ENCODE measurements around the gene SLC31A2.
"Not testable (repeated sequence)": the region's sequence is repeated elsewhere in the genome, so short reads cannot be mapped to it uniquely, and the experiment has no call there.

Gene SLC31A2

DNA sequence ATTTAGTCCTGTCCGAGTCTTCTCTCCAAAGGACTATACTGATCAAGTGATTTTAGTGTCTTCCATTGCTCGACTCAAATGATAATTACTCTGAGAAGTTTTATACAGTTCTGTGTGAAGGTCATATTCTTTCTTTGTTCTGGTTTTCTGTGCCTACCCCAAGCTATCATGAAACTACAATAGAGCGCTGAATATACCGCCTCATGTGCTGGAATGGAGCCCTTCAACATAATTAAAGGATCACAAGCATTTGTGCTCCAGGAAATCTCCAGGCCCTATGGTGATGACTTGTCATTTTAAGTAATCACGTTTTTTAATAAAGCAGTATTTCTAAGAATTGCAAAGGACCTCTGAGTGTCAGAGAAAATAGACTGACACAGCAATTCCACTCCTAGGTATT lies 10.9 kb upstream of the SLC31A2 start:
- TF ChIP-seq, protein P1, sequence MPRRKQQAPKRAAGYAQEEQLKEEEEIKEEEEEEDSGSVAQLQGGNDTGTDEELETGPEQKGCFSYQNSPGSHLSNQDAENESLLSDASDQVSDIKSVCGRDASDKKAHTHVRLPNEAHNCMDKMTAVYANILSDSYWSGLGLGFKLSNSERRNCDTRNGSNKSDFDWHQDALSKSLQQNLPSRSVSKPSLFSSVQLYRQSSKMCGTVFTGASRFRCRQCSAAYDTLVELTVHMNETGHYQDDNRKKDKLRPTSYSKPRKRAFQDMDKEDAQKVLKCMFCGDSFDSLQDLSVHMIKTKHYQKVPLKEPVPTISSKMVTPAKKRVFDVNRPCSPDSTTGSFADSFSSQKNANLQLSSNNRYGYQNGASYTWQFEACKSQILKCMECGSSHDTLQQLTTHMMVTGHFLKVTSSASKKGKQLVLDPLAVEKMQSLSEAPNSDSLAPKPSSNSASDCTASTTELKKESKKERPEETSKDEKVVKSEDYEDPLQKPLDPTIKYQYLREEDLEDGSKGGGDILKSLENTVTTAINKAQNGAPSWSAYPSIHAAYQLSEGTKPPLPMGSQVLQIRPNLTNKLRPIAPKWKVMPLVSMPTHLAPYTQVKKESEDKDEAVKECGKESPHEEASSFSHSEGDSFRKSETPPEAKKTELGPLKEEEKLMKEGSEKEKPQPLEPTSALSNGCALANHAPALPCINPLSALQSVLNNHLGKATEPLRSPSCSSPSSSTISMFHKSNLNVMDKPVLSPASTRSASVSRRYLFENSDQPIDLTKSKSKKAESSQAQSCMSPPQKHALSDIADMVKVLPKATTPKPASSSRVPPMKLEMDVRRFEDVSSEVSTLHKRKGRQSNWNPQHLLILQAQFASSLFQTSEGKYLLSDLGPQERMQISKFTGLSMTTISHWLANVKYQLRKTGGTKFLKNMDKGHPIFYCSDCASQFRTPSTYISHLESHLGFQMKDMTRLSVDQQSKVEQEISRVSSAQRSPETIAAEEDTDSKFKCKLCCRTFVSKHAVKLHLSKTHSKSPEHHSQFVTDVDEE (CRISPR knock-in tag; IDR thresholded peaks at IDR 0.05) = no peak
- TF ChIP-seq ZC3H10 (CRISPR knock-in tag; IDR thresholded peaks at IDR 0.05) (no peak), ESRRG (CRISPR knock-in tag; IDR thresholded peaks at IDR 0.05) (no peak), ZFP30 (CRISPR knock-in tag; IDR thresholded peaks at IDR 0.05) (no peak), ZNF8 (CRISPR knock-in tag; IDR thresholded peaks at IDR 0.05) (no peak), OSR1 (CRISPR knock-in tag; IDR thresholded peaks at IDR 0.05) (no peak), TOX (CRISPR knock-in tag; IDR thresholded peaks at IDR 0.05; ENCODE audit: borderline replicate concordance) (no peak), ZNF565 (CRISPR knock-in tag; conservative IDR thresholded peaks at IDR 0.05; ENCODE audit: low read depth) (no peak), PPARA (CRISPR knock-in tag; IDR thresholded peaks at IDR 0.05; ENCODE audit: borderline replicate concordance) (no peak)
- TF ChIP-seq, protein P2, sequence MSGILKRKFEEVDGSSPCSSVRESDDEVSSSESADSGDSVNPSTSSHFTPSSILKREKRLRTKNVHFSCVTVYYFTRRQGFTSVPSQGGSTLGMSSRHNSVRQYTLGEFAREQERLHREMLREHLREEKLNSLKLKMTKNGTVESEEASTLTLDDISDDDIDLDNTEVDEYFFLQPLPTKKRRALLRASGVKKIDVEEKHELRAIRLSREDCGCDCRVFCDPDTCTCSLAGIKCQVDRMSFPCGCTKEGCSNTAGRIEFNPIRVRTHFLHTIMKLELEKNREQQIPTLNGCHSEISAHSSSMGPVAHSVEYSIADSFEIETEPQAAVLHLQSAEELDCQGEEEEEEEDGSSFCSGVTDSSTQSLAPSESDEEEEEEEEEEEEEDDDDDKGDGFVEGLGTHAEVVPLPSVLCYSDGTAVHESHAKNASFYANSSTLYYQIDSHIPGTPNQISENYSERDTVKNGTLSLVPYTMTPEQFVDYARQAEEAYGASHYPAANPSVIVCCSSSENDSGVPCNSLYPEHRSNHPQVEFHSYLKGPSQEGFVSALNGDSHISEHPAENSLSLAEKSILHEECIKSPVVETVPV (CRISPR knock-in tag; IDR thresholded peaks at IDR 0.05) = no peak
- TF ChIP-seq, protein P3, sequence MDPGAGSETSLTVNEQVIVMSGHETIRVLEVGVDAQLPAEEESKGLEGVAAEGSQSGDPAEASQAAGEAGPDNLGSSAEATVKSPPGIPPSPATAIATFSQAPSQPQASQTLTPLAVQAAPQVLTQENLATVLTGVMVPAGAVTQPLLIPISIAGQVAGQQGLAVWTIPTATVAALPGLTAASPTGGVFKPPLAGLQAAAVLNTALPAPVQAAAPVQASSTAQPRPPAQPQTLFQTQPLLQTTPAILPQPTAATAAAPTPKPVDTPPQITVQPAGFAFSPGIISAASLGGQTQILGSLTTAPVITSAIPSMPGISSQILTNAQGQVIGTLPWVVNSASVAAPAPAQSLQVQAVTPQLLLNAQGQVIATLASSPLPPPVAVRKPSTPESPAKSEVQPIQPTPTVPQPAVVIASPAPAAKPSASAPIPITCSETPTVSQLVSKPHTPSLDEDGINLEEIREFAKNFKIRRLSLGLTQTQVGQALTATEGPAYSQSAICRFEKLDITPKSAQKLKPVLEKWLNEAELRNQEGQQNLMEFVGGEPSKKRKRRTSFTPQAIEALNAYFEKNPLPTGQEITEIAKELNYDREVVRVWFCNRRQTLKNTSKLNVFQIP (CRISPR knock-in tag; IDR thresholded peaks at IDR 0.05; ENCODE audit: borderline replicate concordance, low read depth) = no peak
- no peak for ATAC-seq

DNA sequence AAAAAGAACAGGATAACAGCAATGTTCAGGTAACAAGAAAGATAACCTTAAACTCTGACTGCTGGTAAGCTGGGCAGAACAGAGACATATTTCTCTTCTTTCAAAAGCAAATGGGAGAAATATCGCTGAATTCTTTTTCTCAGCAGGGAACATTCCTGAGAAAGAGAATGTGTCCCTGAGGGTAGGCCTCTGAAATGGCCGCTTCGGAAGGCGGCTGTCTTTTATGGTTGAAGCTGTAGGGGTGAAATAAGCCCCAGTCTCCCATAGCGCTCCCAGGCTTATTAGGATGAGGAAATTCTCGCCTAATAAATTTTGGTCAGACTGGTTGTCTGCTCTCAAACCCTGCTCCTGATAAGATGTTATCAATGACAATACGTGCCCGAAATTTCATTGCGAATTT lies 9.9 kb upstream of the SLC31A2 start:
- not testable (repeated sequence) for ATAC-seq

DNA sequence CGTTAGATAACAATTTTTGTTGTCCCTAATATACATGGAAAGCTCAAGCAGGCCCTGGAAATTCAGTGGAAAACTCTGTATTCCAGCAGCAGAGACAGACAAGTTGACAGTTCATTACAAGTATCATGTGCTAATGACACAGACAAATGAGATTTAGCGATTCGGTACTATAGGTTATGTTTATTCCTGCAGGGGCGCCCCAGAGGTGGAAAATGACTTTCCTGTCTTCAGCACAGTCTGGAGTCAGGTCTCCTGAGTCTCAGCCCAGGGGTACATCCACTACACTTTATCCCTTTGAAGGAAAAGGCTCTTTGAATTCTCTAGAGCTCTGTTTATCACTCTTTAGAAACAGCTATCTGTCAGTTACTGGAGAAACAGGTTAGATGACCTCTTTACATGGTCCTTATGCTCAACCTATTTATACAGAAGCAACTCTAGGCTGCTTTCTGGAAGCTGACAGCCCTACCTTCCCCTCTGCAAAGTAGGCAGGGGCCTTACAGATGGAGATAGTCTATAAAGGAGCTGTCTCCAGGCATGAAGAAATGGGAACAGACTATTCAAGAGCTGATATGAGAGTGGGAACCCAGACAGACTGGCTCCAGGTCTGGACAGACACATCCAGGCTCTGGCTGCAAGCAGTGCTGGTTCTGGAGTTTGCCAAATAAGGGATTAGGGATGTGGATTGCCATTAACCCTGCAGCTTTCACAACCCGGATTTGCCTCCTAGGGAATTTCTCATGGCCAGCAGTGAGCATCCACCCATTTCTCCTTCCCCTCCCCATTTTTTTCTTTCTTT lies 7.2 kb upstream of the SLC31A2 start:
- TF ChIP-seq SNAI2 (CRISPR knock-in tag; IDR thresholded peaks at IDR 0.05) (no peak), RARB (CRISPR knock-in tag; IDR thresholded peaks at IDR 0.05) (no peak), TCF4 (CRISPR knock-in tag; IDR thresholded peaks at IDR 0.05; ENCODE audit: borderline replicate concordance) (no peak), ZFP30 (CRISPR knock-in tag; IDR thresholded peaks at IDR 0.05) (no peak), TOX (CRISPR knock-in tag; IDR thresholded peaks at IDR 0.05; ENCODE audit: borderline replicate concordance) (no peak), OSR1 (CRISPR knock-in tag; IDR thresholded peaks at IDR 0.05) (no peak), ISL1 (CRISPR knock-in tag; IDR thresholded peaks at IDR 0.05) (no peak), ESRRG (CRISPR knock-in tag; IDR thresholded peaks at IDR 0.05) (no peak), ZFP3 (CRISPR knock-in tag; IDR thresholded peaks at IDR 0.05) (no peak), ZC3H10 (CRISPR knock-in tag; IDR thresholded peaks at IDR 0.05) (no peak), ZNF565 (CRISPR knock-in tag; conservative IDR thresholded peaks at IDR 0.05; ENCODE audit: low read depth) (no peak)
- TF ChIP-seq, protein P3 (CRISPR knock-in tag; IDR thresholded peaks at IDR 0.05; ENCODE audit: borderline replicate concordance, low read depth) = no peak
- TF ChIP-seq, protein P4, sequence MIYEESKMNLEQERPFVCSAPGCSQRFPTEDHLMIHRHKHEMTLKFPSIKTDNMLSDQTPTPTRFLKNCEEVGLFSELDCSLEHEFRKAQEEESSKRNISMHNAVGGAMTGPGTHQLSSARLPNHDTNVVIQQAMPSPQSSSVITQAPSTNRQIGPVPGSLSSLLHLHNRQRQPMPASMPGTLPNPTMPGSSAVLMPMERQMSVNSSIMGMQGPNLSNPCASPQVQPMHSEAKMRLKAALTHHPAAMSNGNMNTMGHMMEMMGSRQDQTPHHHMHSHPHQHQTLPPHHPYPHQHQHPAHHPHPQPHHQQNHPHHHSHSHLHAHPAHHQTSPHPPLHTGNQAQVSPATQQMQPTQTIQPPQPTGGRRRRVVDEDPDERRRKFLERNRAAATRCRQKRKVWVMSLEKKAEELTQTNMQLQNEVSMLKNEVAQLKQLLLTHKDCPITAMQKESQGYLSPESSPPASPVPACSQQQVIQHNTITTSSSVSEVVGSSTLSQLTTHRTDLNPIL (CRISPR knock-in tag; IDR thresholded peaks at IDR 0.05; ENCODE audit: low read depth) = no peak
- no peak for ATAC-seq

DNA sequence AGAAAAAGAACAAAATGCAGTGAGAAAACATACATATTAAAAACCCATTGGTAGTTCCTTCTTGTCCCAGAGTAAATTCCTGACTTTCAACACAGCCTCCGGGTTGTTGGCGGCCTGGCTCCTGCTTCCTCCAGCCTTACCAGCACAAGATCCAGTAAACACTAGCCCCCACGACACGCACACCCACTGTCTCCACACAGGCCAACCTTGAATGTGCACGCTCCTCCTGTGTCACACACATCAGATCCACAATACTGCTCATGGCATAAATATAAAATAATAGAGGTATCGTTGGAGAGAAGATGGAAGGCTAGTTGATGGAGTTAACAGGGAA lies 2.5 kb upstream of the SLC31A2 start:
- ATAC-seq = no peak
- TF ChIP-seq ARNTL (CRISPR knock-in tag; IDR thresholded peaks at IDR 0.05; ENCODE audit: borderline replicate concordance, low read depth) (no peak), TCF4 (CRISPR knock-in tag; IDR thresholded peaks at IDR 0.05; ENCODE audit: borderline replicate concordance) (no peak), ZNF8 (CRISPR knock-in tag; IDR thresholded peaks at IDR 0.05) (no peak), ZFP30 (CRISPR knock-in tag; IDR thresholded peaks at IDR 0.05) (no peak), SNAI2 (CRISPR knock-in tag; IDR thresholded peaks at IDR 0.05) (no peak), ESRRG (CRISPR knock-in tag; IDR thresholded peaks at IDR 0.05) (no peak), GLIS3 (CRISPR knock-in tag; IDR thresholded peaks at IDR 0.05) (no peak)
- TF ChIP-seq, protein P3 (CRISPR knock-in tag; IDR thresholded peaks at IDR 0.05; ENCODE audit: borderline replicate concordance, low read depth) = no peak
- TF ChIP-seq, protein P4 (CRISPR knock-in tag; IDR thresholded peaks at IDR 0.05; ENCODE audit: low read depth) = no peak
